ENCODE measurements around the gene STXBP2.

The STXBP2 gene

DNA sequence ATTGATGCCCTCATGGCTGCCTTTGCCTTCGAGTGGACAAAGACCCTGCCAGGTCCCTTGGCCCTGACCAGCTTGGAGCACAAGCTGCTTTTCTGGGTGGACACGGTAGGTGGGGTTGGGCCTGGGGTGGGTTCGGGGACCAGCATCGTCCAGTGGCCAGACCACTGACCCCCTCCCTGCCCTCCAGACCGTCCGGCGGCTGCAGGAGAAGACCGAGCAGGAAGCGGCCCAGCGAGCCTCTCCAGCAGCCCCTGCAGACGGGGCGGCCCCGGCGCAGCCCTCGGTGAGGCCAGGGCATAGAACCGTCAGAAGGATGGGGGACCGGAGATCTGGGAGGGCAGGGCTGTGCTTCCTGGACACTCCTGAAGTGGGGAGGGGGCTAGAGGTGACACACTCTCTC is 30.6 kb upstream of the STXBP2 start:
- TF ChIP-seq, protein P1, sequence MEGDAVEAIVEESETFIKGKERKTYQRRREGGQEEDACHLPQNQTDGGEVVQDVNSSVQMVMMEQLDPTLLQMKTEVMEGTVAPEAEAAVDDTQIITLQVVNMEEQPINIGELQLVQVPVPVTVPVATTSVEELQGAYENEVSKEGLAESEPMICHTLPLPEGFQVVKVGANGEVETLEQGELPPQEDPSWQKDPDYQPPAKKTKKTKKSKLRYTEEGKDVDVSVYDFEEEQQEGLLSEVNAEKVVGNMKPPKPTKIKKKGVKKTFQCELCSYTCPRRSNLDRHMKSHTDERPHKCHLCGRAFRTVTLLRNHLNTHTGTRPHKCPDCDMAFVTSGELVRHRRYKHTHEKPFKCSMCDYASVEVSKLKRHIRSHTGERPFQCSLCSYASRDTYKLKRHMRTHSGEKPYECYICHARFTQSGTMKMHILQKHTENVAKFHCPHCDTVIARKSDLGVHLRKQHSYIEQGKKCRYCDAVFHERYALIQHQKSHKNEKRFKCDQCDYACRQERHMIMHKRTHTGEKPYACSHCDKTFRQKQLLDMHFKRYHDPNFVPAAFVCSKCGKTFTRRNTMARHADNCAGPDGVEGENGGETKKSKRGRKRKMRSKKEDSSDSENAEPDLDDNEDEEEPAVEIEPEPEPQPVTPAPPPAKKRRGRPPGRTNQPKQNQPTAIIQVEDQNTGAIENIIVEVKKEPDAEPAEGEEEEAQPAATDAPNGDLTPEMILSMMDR (IDR thresholded peaks at IDR 0.05; ENCODE audit: control insufficient read depth, insufficient read depth, low read depth, low read length, missing control alignments): no peak
- no peak overlapping the region for H3K4me3 ChIP-seq (ENCODE audit: control insufficient read depth, low read depth, low read length)
- DNase-seq (ENCODE audit: low read depth): no peak

DNA sequence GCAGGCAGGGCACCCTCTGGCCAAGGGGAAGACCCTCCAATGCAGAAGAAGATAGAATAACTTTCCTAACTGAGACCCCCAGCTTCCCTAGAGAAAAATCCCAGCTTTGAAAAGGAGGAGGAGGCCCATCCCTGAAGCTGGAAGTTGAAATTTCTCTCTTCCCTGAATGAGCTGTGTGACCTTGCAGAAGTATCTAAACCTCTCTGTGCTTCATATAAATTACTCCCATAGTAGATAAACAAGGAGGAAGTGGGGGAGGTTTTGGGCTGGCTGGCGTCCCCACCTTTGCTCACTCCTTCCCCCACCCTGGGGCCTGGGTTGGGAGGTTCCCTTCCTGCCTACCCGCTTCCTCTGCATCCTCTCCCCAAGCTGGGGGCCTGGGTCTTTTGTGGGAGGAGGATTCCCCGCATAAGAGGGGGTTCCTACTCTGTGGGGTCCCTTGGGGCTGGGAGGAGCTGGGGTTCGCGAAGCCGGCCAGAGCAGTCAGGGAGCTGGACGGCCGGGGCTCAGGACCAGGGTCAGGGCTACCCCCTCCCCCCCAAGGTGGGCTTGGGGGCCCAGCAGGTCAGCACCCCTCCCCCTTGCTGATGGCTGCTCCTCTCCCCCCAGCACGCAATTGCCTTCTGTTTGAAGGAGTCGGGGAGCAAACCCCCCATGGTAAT is 29.6 kb upstream of the STXBP2 start:
- H3K4me3 ChIP-seq (ENCODE audit: control insufficient read depth, low read depth, low read length): no peak overlapping the region
- TF ChIP-seq, protein P1 (IDR thresholded peaks at IDR 0.05; ENCODE audit: control insufficient read depth, insufficient read depth, low read depth, low read length, missing control alignments): no peak

DNA sequence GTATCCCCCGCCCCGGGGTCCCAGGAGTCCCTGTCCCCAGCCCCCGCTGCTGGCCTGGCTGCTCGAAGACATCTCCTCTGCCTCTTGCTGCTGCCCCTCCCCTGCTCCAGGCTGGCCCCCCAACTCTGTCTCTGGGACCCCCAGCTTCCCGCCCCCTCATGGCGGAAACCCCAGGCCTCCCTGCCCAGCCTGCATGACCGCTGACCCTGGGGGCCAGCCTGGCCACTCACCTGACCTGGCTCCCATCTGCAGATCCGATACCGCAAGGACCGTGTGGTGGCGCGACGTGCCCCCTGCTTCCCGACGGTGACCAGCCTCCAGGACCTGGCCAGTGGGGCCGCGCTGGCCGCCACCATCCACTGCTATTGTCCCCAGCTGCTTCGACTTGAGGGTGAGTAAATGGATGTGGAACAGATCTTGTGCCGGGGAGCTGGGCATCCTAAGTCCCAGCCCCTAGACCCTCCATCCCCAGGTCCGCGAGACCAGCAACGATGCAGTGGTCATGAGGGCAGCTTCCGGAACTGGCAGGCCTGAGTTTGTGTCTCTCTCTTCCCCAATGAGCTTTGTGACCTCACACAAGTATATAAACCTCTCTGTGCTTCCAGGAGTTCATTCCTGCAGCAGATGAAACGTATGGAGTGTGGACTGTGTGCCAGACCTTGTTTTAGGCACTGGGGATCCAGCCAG is 28.9 kb upstream of the STXBP2 start:
- TF ChIP-seq, protein P1 (IDR thresholded peaks at IDR 0.05; ENCODE audit: control insufficient read depth, insufficient read depth, low read depth, low read length, missing control alignments): no peak
- DNase-seq (ENCODE audit: low read depth): no peak
- no peak overlapping the region for H3K4me3 ChIP-seq (ENCODE audit: control insufficient read depth, low read depth, low read length)

More for the DNA sequence above, 29.6 kb upstream of the STXBP2 start:
- no peak for DNase-seq (ENCODE audit: low read depth)

DNA sequence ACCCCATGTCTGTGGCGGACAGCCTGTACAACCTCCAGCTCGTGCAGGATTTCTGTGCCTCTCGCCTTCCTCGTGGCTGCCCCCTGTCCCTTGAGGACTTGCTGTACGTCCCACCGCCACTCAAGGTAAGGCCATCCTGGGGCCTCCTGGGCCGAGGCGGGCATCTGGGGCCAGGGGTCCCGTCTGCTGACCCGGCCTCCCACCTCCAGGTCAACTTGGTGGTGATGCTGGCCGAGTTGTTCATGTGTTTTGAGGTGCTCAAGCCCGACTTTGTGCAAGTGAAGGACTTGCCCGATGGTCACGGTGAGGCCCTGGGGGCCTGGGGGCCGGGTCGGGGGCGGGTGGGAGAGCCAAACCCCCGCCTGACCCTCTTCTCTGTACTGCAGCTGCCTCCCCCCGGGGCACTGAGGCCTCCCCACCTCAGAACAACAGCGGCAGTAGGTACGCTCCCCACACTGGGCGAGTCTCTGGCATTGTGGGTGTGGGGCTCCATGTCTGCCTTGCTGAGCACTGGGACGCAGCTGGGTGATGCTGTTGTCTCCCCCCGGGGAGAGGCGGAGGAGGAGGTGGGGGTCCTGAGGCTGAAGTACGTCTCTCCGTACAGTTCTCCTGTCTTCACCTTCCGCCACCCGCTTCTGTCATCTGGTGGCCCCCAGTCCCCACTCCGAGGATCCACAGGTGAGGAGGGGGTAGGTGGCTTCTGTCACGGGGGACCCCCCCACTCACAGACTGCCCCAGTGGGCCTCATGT is 26.2 kb upstream of the STXBP2 start:
- TF ChIP-seq, protein P1 (IDR thresholded peaks at IDR 0.05; ENCODE audit: control insufficient read depth, insufficient read depth, low read depth, low read length, missing control alignments): no peak
- no peak overlapping the region for H3K4me3 ChIP-seq (ENCODE audit: control insufficient read depth, low read depth, low read length)
- no peak for DNase-seq (ENCODE audit: low read depth)

DNA sequence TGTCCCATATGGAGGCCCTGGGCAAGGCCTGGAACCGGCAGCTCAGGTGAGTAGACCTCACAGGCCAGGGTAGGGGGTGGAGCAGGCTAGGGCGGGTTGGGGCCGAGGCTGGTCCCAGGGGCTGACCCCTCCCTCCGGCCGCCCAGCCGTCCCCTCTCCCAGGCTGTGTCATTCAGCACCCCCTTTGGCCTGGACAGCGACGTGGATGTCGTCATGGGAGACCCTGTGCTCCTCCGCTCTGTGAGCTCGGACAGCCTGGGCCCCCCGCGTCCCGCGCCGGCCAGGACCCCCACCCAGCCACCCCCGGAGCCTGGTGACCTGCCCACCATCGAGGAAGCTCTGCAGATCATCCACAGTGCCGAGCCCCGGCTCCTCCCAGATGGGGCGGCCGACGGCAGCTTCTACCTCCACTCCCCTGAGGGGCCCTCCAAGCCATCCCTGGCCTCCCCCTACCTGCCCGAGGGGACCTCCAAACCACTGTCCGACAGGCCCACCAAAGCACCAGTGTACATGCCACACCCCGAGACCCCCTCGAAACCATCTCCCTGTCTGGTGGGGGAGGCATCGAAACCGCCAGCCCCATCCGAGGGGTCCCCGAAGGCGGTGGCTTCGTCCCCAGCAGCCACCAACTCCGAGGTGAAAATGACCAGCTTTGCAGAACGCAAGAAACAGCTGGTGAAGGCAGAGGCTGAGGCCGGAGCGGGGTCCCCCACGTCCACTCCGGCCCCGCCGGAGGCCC is 25.2 kb upstream of the STXBP2 start:
- H3K4me3 ChIP-seq (ENCODE audit: control insufficient read depth, low read depth, low read length): no peak overlapping the region
- no peak for DNase-seq (ENCODE audit: low read depth)
- TF ChIP-seq, protein P1 (IDR thresholded peaks at IDR 0.05; ENCODE audit: control insufficient read depth, insufficient read depth, low read depth, low read length, missing control alignments): no peak
